ENCODE measurements around the gene HTT. TPM values are rescaled to one million over a fixed set of nuclear protein-coding genes. Genes with fewer than 3 reads are reported as not detected.

HTT gene
- total RNA-seq, 4 donors from 2014 or later = 31.1 to 48.6 (median 43.0) TPM

- Histone ChIP-seq H3K9me3 (no peaks in the 10 kb centered on the region), H3K27me3 (no peaks in the 10 kb centered on the region), H3K4me3 (no peak overlapping the region), H3K27ac (no peak overlapping the region), H3K4me1 (peaks cover 0 to 19% (median 0%) of the 10 kb centered on the region in 3 donors), H3K36me3 (peaks cover 0 to 94% of the 10 kb centered on the region in 2 donors)
- WGBS, 2 donors (ENCODE audit: low coverage in 1 of 2) = 80% methylated on average over 1 of the region's 11 CpGs; no CpG with 5 or more reads in 1 of the 2 donors
- TF ChIP-seq POLR2AphosphoS5 (IDR thresholded peaks at IDR 0.05) = no peak
- no peak for ATAC-seq
Observed at GRCh38 chr4:3223346-3223745, 148.9 kb downstream of the HTT start.

- H3K36me3 ChIP-seq = peaks cover 0 to 94% of the 10 kb centered on the region in 2 donors
Observed at GRCh38 chr4:3223956-3224748, 149.7 kb downstream of the HTT start.

GRCh38 chr4:3225071-3225850 lies 150.8 kb downstream of the HTT start:
- Histone ChIP-seq H3K4me1 (peaks cover 0 to 21% (median 0%) of the 10 kb centered on the region in 3 donors), H3K9me3 (no peaks in the 10 kb centered on the region), H3K27ac (no peak overlapping the region), H3K27me3 (no peaks in the 10 kb centered on the region), H3K36me3 (peaks cover 0 to 94% of the 10 kb centered on the region in 2 donors), H3K4me3 (no peak overlapping the region)
- no peak for ATAC-seq
- TF ChIP-seq POLR2AphosphoS5 (IDR thresholded peaks at IDR 0.05) (no peak), EP300 (IDR thresholded peaks at IDR 0.05) (no peak), POLR2A (IDR thresholded peaks at IDR 0.05) (no peak)
- WGBS, 2 donors (ENCODE audit: low coverage in 1 of 2) = 78 to 89% methylated on average over 7 to 9 of the region's 22 CpGs

More at GRCh38 chr4:3223956-3224748, 149.7 kb downstream of the HTT start:
- Histone ChIP-seq H3K4me3 (no peak overlapping the region), H3K27ac (no peak overlapping the region), H3K9me3 (no peaks in the 10 kb centered on the region), H3K4me1 (peaks cover 0 to 21% (median 0%) of the 10 kb centered on the region in 3 donors), H3K27me3 (no peaks in the 10 kb centered on the region)
- 92% methylated on average over 8 to 13 of the region's 13 CpGs for WGBS, 2 donors (ENCODE audit: low coverage in 1 of 2)
- ATAC-seq = no peak
- TF ChIP-seq POLR2A (IDR thresholded peaks at IDR 0.05) (no peak), CTCF (IDR thresholded peaks at IDR 0.05) (no peak), EP300 (IDR thresholded peaks at IDR 0.05) (no peak), POLR2AphosphoS5 (IDR thresholded peaks at IDR 0.05) (no peak)

- H3K36me3 ChIP-seq = peaks cover 0 to 94% of the 10 kb centered on the region in 2 donors
Observed at GRCh38 chr4:3225936-3226335, 151.5 kb downstream of the HTT start.

GRCh38 chr4:3226467-3226866 lies 152.0 kb downstream of the HTT start:
- H3K27ac ChIP-seq = peak overlapping the region in 3 of 4 donors; percentile 41 to 57 (median 50)
- H3K36me3 ChIP-seq = peaks cover 0 to 94% of the 10 kb centered on the region in 2 donors
- 50 to 69% methylated on average over 1 to 7 of the region's 9 CpGs for WGBS, 2 donors (ENCODE audit: low coverage in 1 of 2)

More at GRCh38 chr4:3225936-3226335, 151.5 kb downstream of the HTT start:
- H3K4me3 ChIP-seq = no peak overlapping the region
- WGBS, 2 donors (ENCODE audit: low coverage in 1 of 2) = 50 to 74% methylated on average over 2 to 8 of the region's 9 CpGs
- H3K27ac ChIP-seq = peak overlapping the region in 3 of 4 donors; percentile 41 to 57 (median 50)
- no peak for TF ChIP-seq POLR2A (IDR thresholded peaks at IDR 0.05)
- no peak for TF ChIP-seq CTCF (IDR thresholded peaks at IDR 0.05)
- no peak for TF ChIP-seq POLR2AphosphoS5 (IDR thresholded peaks at IDR 0.05)
- TF ChIP-seq EP300 (IDR thresholded peaks at IDR 0.05) = no peak
- H3K9me3 ChIP-seq = no peaks in the 10 kb centered on the region
- H3K27me3 ChIP-seq = no peaks in the 10 kb centered on the region
- ATAC-seq = no peak
- peaks cover 0 to 21% (median 0%) of the 10 kb centered on the region in 3 donors for H3K4me1 ChIP-seq

More at GRCh38 chr4:3226467-3226866, 152.0 kb downstream of the HTT start:
- no peaks in the 10 kb centered on the region for H3K27me3 ChIP-seq
- ATAC-seq = peak; percentile 72
- H3K4me1 ChIP-seq = peaks cover 0 to 21% (median 0%) of the 10 kb centered on the region in 3 donors
- no peaks in the 10 kb centered on the region for H3K9me3 ChIP-seq
- H3K4me3 ChIP-seq = no peak overlapping the region
- TF ChIP-seq POLR2A (IDR thresholded peaks at IDR 0.05) = no peak
- TF ChIP-seq EP300 (IDR thresholded peaks at IDR 0.05) = no peak
- TF ChIP-seq CTCF (IDR thresholded peaks at IDR 0.05) = no peak
- no peak for TF ChIP-seq POLR2AphosphoS5 (IDR thresholded peaks at IDR 0.05)
